Measurements from ENCODE around the gene XXYLT1. TPM values are rescaled to one million over a fixed set of nuclear protein-coding genes. Genes with fewer than 3 reads are reported as not detected.

The XXYLT1 gene
- total and polyA plus RNA-seq, 2 of the 4 experiments (the other 2 are of a cell fraction), result 14.7 to 18.1 TPM

- TF ChIP-seq SMC3 (IDR thresholded peaks at IDR 0.05; ENCODE audit: low read depth, low read length) (no peak), CHD1 (IDR thresholded peaks at IDR 0.05; ENCODE audit: low read depth, low read length) (no peak), NFE2L2 (IDR thresholded peaks at IDR 0.05; ENCODE audit: low read depth, low read length) (no peak), CTCF (conservative IDR thresholded peaks at IDR 0.05; ENCODE audit: low read depth, low read length) (no peak), RFX5 (IDR thresholded peaks at IDR 0.05; ENCODE audit: low read depth, low read length) (no peak), FOS (IDR thresholded peaks at IDR 0.05; ENCODE audit: low read depth, low read length) (no peak), MAFK (IDR thresholded peaks at IDR 0.05; ENCODE audit: low read depth, low read length) (no peak)
- TF ChIP-seq, protein P1, sequence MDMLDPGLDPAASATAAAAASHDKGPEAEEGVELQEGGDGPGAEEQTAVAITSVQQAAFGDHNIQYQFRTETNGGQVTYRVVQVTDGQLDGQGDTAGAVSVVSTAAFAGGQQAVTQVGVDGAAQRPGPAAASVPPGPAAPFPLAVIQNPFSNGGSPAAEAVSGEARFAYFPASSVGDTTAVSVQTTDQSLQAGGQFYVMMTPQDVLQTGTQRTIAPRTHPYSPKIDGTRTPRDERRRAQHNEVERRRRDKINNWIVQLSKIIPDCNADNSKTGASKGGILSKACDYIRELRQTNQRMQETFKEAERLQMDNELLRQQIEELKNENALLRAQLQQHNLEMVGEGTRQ (IDR thresholded peaks at IDR 0.05; ENCODE audit: low read depth, low read length), result no peak
- Histone ChIP-seq H3K23ac (ENCODE audit: low read depth, low read length) (no peak overlapping the region), H3K56ac (ENCODE audit: extremely low read depth, insufficient read depth, low read length) (no peak overlapping the region), H2BK5ac (ENCODE audit: low read depth, low read length, poor library complexity, severe bottlenecking) (no peak overlapping the region), H3K4me2 (ENCODE audit: low read depth, low read length) (no peak overlapping the region), H3K4ac (ENCODE audit: low read depth, low read length) (0 out of 2 replicates have a peak overlapping the region, but pooled peaks have one; percentile 20), H4K20me1 (ENCODE audit: insufficient read depth, low read length) (no peaks in the 10 kb centered on the region), H3K9ac (ENCODE audit: low read depth, low read length) (no peak overlapping the region), H3K9me3 (ENCODE audit: control insufficient read depth, insufficient read depth, low read length) (0 out of 2 replicates have a peak, but pooled peaks cover 2% of the 10 kb centered on the region), H3K4me3 (ENCODE audit: insufficient read depth, low read depth, low read length) (no peak overlapping the region), H3K27ac (ENCODE audit: insufficient read depth, low read length) (no peak overlapping the region), H2AK5ac (ENCODE audit: low read depth, low read length) (peak overlapping the region; percentile 43), H4K8ac (ENCODE audit: low read depth in 2 of 2, low read length in 2 of 2) (peak overlapping the region in 1 of 2 experiments; percentile 52; a peak in 1 of 4 replicates), H3K18ac (ENCODE audit: low read depth, low read length) (no peak overlapping the region), H2BK15ac (ENCODE audit: low read depth, low read length) (no peak overlapping the region), H4K91ac (ENCODE audit: insufficient read depth, low read depth, low read length) (0 out of 2 replicates have a peak overlapping the region, but pooled peaks have one; percentile 10), H3K4me1 (ENCODE audit: control insufficient read depth, insufficient read depth, low read length) (peaks cover 2% of the 10 kb centered on the region), H4K5ac (ENCODE audit: low read depth, low read length) (no peak overlapping the region), H3K14ac (replicated peaks; ENCODE audit: low read depth, low read length) (peak overlapping the region; percentile 65), H3K27me3 (ENCODE audit: control insufficient read depth, insufficient read depth, low read length) (no peaks in the 10 kb centered on the region), H3K9me1 (ENCODE audit: insufficient read depth, low read length) (no peaks in the 10 kb centered on the region; the same call in 1 of the 2 replicates), H3K36me3 (ENCODE audit: control insufficient read depth, insufficient read depth, low read length) (peaks cover 6% of the 10 kb centered on the region; the same call in 1 of the 2 replicates), H2AK9ac (replicated peaks; ENCODE audit: low read depth, low read length, poor library complexity) (peak overlapping the region; percentile 37), H3K79me1 (ENCODE audit: low read depth in 1 of 2, low read length in 2 of 2) (peaks cover 9 to 14% of the 10 kb centered on the region in 2 experiments; a peak in 3 of 4 replicates), H2BK120ac (ENCODE audit: low read depth, low read length) (no peak overlapping the region), H2BK20ac (ENCODE audit: low read depth, low read length) (no peak overlapping the region), H2AFZ (replicated peaks; ENCODE audit: low read length, poor library complexity) (peak overlapping the region; percentile 35)
- POLR2A ChIA-PET (ENCODE audit: unreplicated experiment), result no interaction called here
- dilution Hi-C loops (cut with HindIII; ENCODE audit: low sequenced_read_pairs, unreplicated experiment), result no loop called here
- CTCF ChIA-PET, result interaction anchor here (0.6 kb wide), 1 partner anchor 21 kb away, joined by 3 read pairs; no protein-coding TSS in a partner anchor
- BruUV-seq (replicated peaks), result no TSS peak
- WGBS, 2 experiments (ENCODE audit: extremely low coverage in 2 of 2, insufficient read length in 1 of 2), result 78% methylated on average over 6 of the region's 11 CpGs; no CpG with 5 or more reads in 1 of the 2 experiments
- peak; percentile 45 for DNase-seq
- in situ Hi-C loops (cut with MboI; ENCODE audit: low sequenced_read_pairs), result no loop called here
- intact Hi-C loops (cut with micrococcal nuclease), result no loop called here
- ATAC-seq (ENCODE audit: low read depth), result peak; percentile 73
Measured at GRCh38 chr3:195172039-195172684, 98.8 kb downstream of the XXYLT1 start.

Data from IMR-90 (cell line).